HG03460 (cell line): Measurements from ENCODE around the gene PARP12.

ENCODE experiments used
- ATAC-seq: cut with Tn5 transposase; IDR thresholded peaks from one replicate; pipeline ENCODE4 v1.9.1; 2021; ENCODE audit not compliant: unreplicated experiment

Gene PARP12

GRCh38 chr7:140036224-140036962, 26.4 kb downstream of the PARP12 start:
- peak; percentile 67 for ATAC-seq

GRCh38 chr7:140035400-140036223, 27.1 kb downstream of the PARP12 start:
- no peak for ATAC-seq

- ATAC-seq = no peak
Observed at GRCh38 chr7:140034421-140034820, 28.3 kb downstream of the PARP12 start.

- no peak for ATAC-seq
Observed at GRCh38 chr7:140033779-140034363, 28.9 kb downstream of the PARP12 start.

GRCh38 chr7:140033036-140033435, 29.7 kb downstream of the PARP12 start:
- ATAC-seq = no peak

- ATAC-seq = no peak
Observed at GRCh38 chr7:140031364-140031763, 31.4 kb downstream of the PARP12 start.

GRCh38 chr7:140029072-140029471, 33.7 kb downstream of the PARP12 start:
- no peak for ATAC-seq

GRCh38 chr7:140028311-140028710, 34.4 kb downstream of the PARP12 start:
- ATAC-seq = no peak

GRCh38 chr7:140027858-140028257, 34.9 kb downstream of the PARP12 start:
- ATAC-seq = no peak

GRCh38 chr7:140026935-140027334, 35.8 kb downstream of the PARP12 start:
- no peak for ATAC-seq

GRCh38 chr7:140025814-140026433, 36.8 kb downstream of the PARP12 start:
- no peak for ATAC-seq

- ATAC-seq = no peak
Observed at GRCh38 chr7:140025241-140025640, 37.5 kb downstream of the PARP12 start.

GRCh38 chr7:140024585-140024984, 38.2 kb downstream of the PARP12 start:
- ATAC-seq = no peak

GRCh38 chr7:140023728-140024127, 39.0 kb downstream of the PARP12 start:
- ATAC-seq = no peak

GRCh38 chr7:140022582-140023211, 40.1 kb downstream of the PARP12 start:
- ATAC-seq = no peak

GRCh38 chr7:140021603-140022002, 41.1 kb downstream of the PARP12 start:
- ATAC-seq = no peak

GRCh38 chr7:140019606-140020005, 43.1 kb downstream of the PARP12 start:
- ATAC-seq = no peak

- ATAC-seq = no peak
Observed at GRCh38 chr7:140019172-140019571, 43.6 kb downstream of the PARP12 start.

GRCh38 chr7:140018125-140019043, 44.4 kb downstream of the PARP12 start:
- no peak for ATAC-seq

- ATAC-seq = no peak
Observed at GRCh38 chr7:140017543-140017942, 45.2 kb downstream of the PARP12 start.
